Spleen (tissue), 11 donors: ENCODE data around the gene FAM181B. TPM values are rescaled to one million over a fixed set of nuclear protein-coding genes. Genes with fewer than 3 reads are reported as not detected.

ENCODE experiments used
- DNase-seq: peaks from one replicate; pipeline ENCODE4 v3.0.0-alpha.2; 2020
- H3K27ac ChIP-seq, 8 donors: fragments of 200-600 bp; sonication (generic) in 7 of 8; 1 replicate in 4 of 8; 2 replicates in 4 of 8; pipeline versions ENCODE4 v1.5.0 to v1.8.0; 2016 to 2021; ENCODE audit warnings: inconsistent platforms in 4 of 8, mild to moderate bottlenecking in 4 of 8, moderate library complexity in 1 of 8
- H3K27me3 ChIP-seq, 7 donors: fragments of 200-600 bp; sonication (generic) in 6 of 7; replicated peaks in 1 of 7; 1 replicate in 4 of 7; 2 replicates in 3 of 7; pipeline versions ENCODE4 v1.5.0 to v1.8.0; 2016 to 2021; ENCODE audit warnings: inconsistent platforms in 3 of 7, mild to moderate bottlenecking in 1 of 7
- H3K36me3 ChIP-seq, 6 donors: fragments of 200-600 bp; sonication (generic) in 5 of 6; 1 replicate in 4 of 6; 2 replicates in 2 of 6; pipeline versions ENCODE4 v1.5.0 to v1.8.0; 2016 to 2021; ENCODE audit warnings: inconsistent platforms in 2 of 6
- H3K4me1 ChIP-seq, 6 donors: fragments of 200-600 bp; sonication (generic) in 5 of 6; 1 replicate in 3 of 6; 2 replicates in 3 of 6; pipeline versions ENCODE4 v1.5.0 to v1.8.0; 2016 to 2021; ENCODE audit warnings: inconsistent platforms in 3 of 6
- H3K4me3 ChIP-seq, 8 donors: fragments of 200-600 bp; sonication (generic) in 7 of 8; 1 replicate in 4 of 8; 2 replicates in 4 of 8; pipeline versions ENCODE4 v1.5.0 to v1.8.0; 2016 to 2021; ENCODE audit warnings: inconsistent platforms in 4 of 8, mild to moderate bottlenecking in 4 of 8, moderate library complexity in 2 of 8
- H3K9me3 ChIP-seq, 8 donors: fragments of 200-600 bp; sonication (generic) in 7 of 8; 1 replicate in 4 of 8; 2 replicates in 4 of 8; pipeline versions ENCODE4 v1.5.0 to v1.8.0; 2016 to 2021; ENCODE audit warnings: inconsistent platforms in 4 of 8
- POLR2A ChIP-seq, 3 donors: fragments of 450-650 bp; IDR thresholded peaks; one replicate each; pipeline ENCODE4 v1.5.1; 2017; ENCODE audit warnings: antibody characterized with exemption in 3 of 3, mild to moderate bottlenecking in 1 of 3
- POLR2AphosphoS5 ChIP-seq, 3 donors: sonication (generic); formaldehyde crosslinking; IDR thresholded peaks; one replicate each; pipeline ENCODE4 v1.5.1; 2017; ENCODE audit warnings: antibody characterized with exemption in 3 of 3
- WGBS, 5 donors: extraction: QIAGEN DNeasy Blood & Tissue Kit in 3 of 5; methylation state at CpG; one replicate each; pipeline versions ENCODE4 v1.1.5 to v1.1.7; 2013 to 2018; 5-methylcytosine and 5-hydroxymethylcytosine counted together
- intact Hi-C: fragments of 100-400 bp; cut with DNase I; formaldehyde crosslinking; loops from one replicate; pipeline ENCODE4 v1.15.0; 2023; ENCODE audit warnings: low total_unique reads
- polyA plus RNA-seq, 3 donors: library from polyadenylated mRNA; stranded (reverse); fragments of 200-250 nt; gene quantifications; one replicate each; pipeline ENCODE4 v1.2.1, GENCODE V29; 2013
- total RNA-seq, 7 donors: library from RNA; depleted of rRNA in 3 of 7; stranded (reverse); fragments of >200 nt in 3 of 7; fragmentation: NEBNext Ultra II Directional in 4 of 7; extraction: Animal tissue kit (Norgen Biotek cat#: 25700) in 4 of 7; gene quantifications; one replicate each; pipeline versions ENCODE4 v1.1.0 to v1.2.1, GENCODE V29; 2016 to 2021
- TF ChIP-seq, protein P1 (sequence below), 11 experiments: fragments of 200-600 bp in 7 of 11; fragments of 450-650 bp in 4 of 11; sonication (generic) in 4 of 11; IDR thresholded peaks in 8 of 11; conservative IDR thresholded peaks in 3 of 11; 1 replicate in 7 of 11; 2 replicates in 4 of 11; pipeline versions ENCODE4 v1.4.0 to v1.8.0; 2016 to 2021; ENCODE audit warnings: antibody characterized with exemption in 11 of 11, inconsistent platforms in 4 of 11, mild to moderate bottlenecking in 1 of 11
- donor health status: healthy with polysubstance abuse.
- donor health status: DM: no; HTN: no; CAD: no; lungs with moderate emphysema.
- donor health status: DM: no; HTN: no; CAD: no.
- donor health status: Bipolar disorder and iron deficiency.
- donor health status: healthy.
- donor health status: DM: no; HTN: no; CAD: no.
- donor health status: DM: yes; HTN: yes; CAD: no.

The FAM181B gene
- total and polyA plus RNA-seq, 10 donors: 0.07 to 0.22 (median 0.09) TPM; not detected in 5

DNA sequence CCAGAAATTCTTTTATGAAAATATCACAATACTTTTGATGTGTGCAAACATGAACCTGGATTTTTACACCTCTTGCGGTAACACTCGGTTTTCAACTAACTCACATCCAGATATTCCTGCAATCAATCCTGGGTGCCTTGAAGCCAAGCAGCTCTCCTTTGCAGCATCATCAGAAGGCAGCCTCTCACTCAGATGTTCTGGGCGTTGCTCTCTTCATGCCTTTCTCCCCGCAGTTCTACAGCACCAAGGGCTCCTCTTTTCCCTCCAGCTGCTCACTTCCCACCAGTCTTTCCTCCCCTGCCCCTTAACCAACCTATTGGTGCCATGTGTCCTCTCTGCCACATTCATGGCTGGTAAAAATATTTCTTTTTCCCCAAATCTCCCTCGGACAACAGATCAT, 2.9 kb downstream of the FAM181B start:
- Histone ChIP-seq H3K9me3 (no peaks in the 10 kb centered on the region), H3K27ac (no peak overlapping the region), H3K4me3 (no peak overlapping the region), H3K36me3 (no peaks in the 10 kb centered on the region), H3K4me1 (peaks cover 4 to 26% (median 19%) of the 10 kb centered on the region in 6 donors), H3K27me3 (peaks cover 7 to 97% (median 57%) of the 10 kb centered on the region in 7 donors)
- DNase-seq: no peak
- no peak for TF ChIP-seq POLR2AphosphoS5 (IDR thresholded peaks at IDR 0.05)
- no peak for TF ChIP-seq POLR2A (IDR thresholded peaks at IDR 0.05)
- TF ChIP-seq, protein P1, sequence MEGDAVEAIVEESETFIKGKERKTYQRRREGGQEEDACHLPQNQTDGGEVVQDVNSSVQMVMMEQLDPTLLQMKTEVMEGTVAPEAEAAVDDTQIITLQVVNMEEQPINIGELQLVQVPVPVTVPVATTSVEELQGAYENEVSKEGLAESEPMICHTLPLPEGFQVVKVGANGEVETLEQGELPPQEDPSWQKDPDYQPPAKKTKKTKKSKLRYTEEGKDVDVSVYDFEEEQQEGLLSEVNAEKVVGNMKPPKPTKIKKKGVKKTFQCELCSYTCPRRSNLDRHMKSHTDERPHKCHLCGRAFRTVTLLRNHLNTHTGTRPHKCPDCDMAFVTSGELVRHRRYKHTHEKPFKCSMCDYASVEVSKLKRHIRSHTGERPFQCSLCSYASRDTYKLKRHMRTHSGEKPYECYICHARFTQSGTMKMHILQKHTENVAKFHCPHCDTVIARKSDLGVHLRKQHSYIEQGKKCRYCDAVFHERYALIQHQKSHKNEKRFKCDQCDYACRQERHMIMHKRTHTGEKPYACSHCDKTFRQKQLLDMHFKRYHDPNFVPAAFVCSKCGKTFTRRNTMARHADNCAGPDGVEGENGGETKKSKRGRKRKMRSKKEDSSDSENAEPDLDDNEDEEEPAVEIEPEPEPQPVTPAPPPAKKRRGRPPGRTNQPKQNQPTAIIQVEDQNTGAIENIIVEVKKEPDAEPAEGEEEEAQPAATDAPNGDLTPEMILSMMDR (IDR thresholded peaks at IDR 0.05 in 8 of 11, conservative IDR thresholded peaks at IDR 0.05 in 3 of 11): no peak
- WGBS, 5 donors: 40 to 55% (median 45%) methylated on average over 5 of the region's 5 CpGs
- intact Hi-C loops: no loop called here

DNA sequence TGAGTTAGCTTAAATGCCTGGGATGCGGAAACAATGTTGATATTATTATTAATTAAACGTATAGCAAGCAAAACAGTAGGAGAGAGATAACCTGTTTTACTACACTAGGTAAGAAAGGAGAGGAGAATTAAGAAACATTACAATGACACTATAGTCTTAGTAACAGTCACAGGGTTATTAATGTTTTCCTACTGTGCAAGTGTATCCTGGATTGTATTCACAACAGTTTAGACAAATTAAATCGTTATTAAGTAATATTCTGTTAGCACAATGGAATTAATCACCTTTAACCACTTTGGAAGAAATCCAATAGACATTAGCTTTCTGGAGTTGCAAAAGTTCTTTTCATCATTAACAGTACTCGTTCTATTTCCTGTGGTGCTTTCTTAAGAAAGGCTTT, 3.4 kb downstream of the FAM181B start:
- no peaks in the 10 kb centered on the region for H3K36me3 ChIP-seq
- peaks cover 4 to 26% (median 19%) of the 10 kb centered on the region in 6 donors for H3K4me1 ChIP-seq
- TF ChIP-seq, protein P1 (IDR thresholded peaks at IDR 0.05 in 8 of 11, conservative IDR thresholded peaks at IDR 0.05 in 3 of 11): no peak
- TF ChIP-seq POLR2A (IDR thresholded peaks at IDR 0.05) (no peak), POLR2AphosphoS5 (IDR thresholded peaks at IDR 0.05) (no peak)
- H3K9me3 ChIP-seq: no peaks in the 10 kb centered on the region
- DNase-seq: no peak
- no peak overlapping the region for H3K27ac ChIP-seq
- H3K4me3 ChIP-seq: no peak overlapping the region
- H3K27me3 ChIP-seq: peaks cover 7 to 92% (median 57%) of the 10 kb centered on the region in 7 donors
- 66 to 75% (median 69%) methylated on average over 4 of the region's 4 CpGs for WGBS, 5 donors
- intact Hi-C loops: no loop called here

DNA sequence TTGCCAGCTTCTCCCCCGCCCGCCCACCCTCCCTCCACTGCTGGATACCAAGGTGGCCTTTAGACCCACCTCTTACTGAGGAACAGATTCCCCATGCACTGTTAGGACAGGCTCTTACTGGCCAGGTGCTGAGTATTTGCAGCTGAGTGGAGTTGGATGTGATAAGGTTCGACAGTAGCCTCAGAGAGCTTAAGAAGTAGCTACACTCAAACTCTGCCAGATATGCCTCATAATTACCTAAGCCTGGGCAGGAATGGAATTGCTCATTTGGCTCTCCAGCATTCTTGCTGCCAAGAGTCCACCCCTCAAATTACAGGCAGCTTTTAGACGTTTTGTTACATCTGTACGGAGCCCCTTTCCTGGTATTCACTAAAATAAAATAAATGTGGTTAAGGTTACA, 9.6 kb downstream of the FAM181B start:
- H3K4me1 ChIP-seq: no peaks in the 10 kb centered on the region
- H3K27ac ChIP-seq: no peak overlapping the region
- DNase-seq: no peak
- intact Hi-C loops: no loop called here
- H3K9me3 ChIP-seq: no peaks in the 10 kb centered on the region
- 61 to 81% (median 63%) methylated on average over 5 of the region's 5 CpGs for WGBS, 5 donors
- TF ChIP-seq POLR2AphosphoS5 (IDR thresholded peaks at IDR 0.05): no peak
- no peak for TF ChIP-seq POLR2A (IDR thresholded peaks at IDR 0.05)
- TF ChIP-seq, protein P1 (IDR thresholded peaks at IDR 0.05 in 8 of 11, conservative IDR thresholded peaks at IDR 0.05 in 3 of 11): no peak
- H3K36me3 ChIP-seq: no peaks in the 10 kb centered on the region
- H3K27me3 ChIP-seq: peaks cover 0 to 46% (median 0%) of the 10 kb centered on the region in 7 donors
- H3K4me3 ChIP-seq: no peak overlapping the region

DNA sequence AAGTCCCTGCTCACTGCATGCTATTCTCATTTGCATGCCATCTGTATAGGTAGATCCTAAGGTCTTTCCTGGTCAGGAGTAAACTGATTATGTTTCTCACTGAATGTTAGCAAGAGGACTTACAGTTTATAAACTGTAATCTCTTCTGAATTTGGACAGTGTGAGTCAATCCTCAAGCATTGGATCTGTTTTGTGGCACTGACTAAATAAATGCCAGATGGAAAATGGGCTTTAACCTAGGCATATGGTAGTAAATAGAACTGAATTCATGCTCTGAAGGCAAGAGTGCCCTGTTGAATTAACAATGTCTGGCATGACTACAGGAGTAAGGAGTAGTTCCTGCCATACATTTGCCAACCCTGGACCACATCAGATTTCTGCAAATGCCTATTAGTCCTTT, 11.4 kb downstream of the FAM181B start:
- Histone ChIP-seq H3K4me1 (peaks cover 0 to 6% (median 0%) of the 10 kb centered on the region in 6 donors), H3K27ac (no peak overlapping the region), H3K36me3 (no peaks in the 10 kb centered on the region), H3K9me3 (no peaks in the 10 kb centered on the region), H3K27me3 (peaks cover 0 to 29% (median 3%) of the 10 kb centered on the region in 7 donors), H3K4me3 (no peak overlapping the region)
- DNase-seq: no peak
- no peak for TF ChIP-seq POLR2AphosphoS5 (IDR thresholded peaks at IDR 0.05)
- intact Hi-C loops: no loop called here
